Mucosa of descending colon (tissue), 3 donors: Measurements from ENCODE around the gene TMEM255B. TPM values are rescaled to one million over a fixed set of nuclear protein-coding genes. Genes with fewer than 3 reads are reported as not detected.

Experiments used
- ATAC-seq: fragments of 200-7000 bp; cut with Tn5 transposase; one replicate; pipeline ENCODE4 v1.9.1; 2020; ENCODE audit warnings: mild to moderate bottlenecking, moderate library complexity
- DNase-seq, 3 donors: peaks; one replicate each; pipeline ENCODE4 v3.0.0-alpha.2; 2020
- H3K36me3 ChIP-seq: fragments of 200-600 bp; one replicate; pipeline ENCODE4 v1.8.0; 2021; ENCODE audit warnings: low read depth, mild to moderate bottlenecking
- H3K4me1 ChIP-seq: fragments of 200-600 bp; one replicate; pipeline ENCODE4 v1.8.0; 2021; ENCODE audit warnings: low read depth, mild to moderate bottlenecking
- H3K4me3 ChIP-seq: fragments of 200-600 bp; one replicate; pipeline ENCODE4 v1.8.0; 2021; ENCODE audit warnings: mild to moderate bottlenecking
- H3K9me3 ChIP-seq: fragments of 200-600 bp; one replicate; pipeline ENCODE4 v1.8.0; 2021; ENCODE audit warnings: mild to moderate bottlenecking
- intact Hi-C, 2 donors: fragments of 100-400 bp; cut with DNase I in 1 of 2; cut with micrococcal nuclease in 1 of 2; formaldehyde crosslinking; loops; one replicate each; pipeline versions ENCODE4 v1.11.0 to v1.11.1; 2022; cut with DNase I, micrococcal nuclease
- total RNA-seq, 3 donors: library from RNA; stranded (reverse); fragmentation: NEBNext Ultra II Directional in 2 of 3; extraction: Animal tissue kit (Norgen Biotek cat#: 25700) in 2 of 3; gene quantifications; one replicate each; pipeline versions ENCODE4 v1.2.1 to v1.2.4, GENCODE V29; 2021 to 2023
- TF ChIP-seq, protein P1 (sequence below): fragments of 200-600 bp; IDR thresholded peaks from one replicate; pipeline ENCODE4 v1.8.0; 2022; ENCODE audit warnings: antibody characterized with exemption, mild to moderate bottlenecking
- donor health status: DM: no; HTN: no; CAD: no; lungs with moderate emphysema.
- donor health status: DM: no; HTN: no; CAD: no.
- donor health status: DM: no; HTN: yes; CAD: no.

TMEM255B gene
- total RNA-seq, 3 donors from 2014 or later, result 2.9 to 6.6 (median 6.3) TPM

DNA sequence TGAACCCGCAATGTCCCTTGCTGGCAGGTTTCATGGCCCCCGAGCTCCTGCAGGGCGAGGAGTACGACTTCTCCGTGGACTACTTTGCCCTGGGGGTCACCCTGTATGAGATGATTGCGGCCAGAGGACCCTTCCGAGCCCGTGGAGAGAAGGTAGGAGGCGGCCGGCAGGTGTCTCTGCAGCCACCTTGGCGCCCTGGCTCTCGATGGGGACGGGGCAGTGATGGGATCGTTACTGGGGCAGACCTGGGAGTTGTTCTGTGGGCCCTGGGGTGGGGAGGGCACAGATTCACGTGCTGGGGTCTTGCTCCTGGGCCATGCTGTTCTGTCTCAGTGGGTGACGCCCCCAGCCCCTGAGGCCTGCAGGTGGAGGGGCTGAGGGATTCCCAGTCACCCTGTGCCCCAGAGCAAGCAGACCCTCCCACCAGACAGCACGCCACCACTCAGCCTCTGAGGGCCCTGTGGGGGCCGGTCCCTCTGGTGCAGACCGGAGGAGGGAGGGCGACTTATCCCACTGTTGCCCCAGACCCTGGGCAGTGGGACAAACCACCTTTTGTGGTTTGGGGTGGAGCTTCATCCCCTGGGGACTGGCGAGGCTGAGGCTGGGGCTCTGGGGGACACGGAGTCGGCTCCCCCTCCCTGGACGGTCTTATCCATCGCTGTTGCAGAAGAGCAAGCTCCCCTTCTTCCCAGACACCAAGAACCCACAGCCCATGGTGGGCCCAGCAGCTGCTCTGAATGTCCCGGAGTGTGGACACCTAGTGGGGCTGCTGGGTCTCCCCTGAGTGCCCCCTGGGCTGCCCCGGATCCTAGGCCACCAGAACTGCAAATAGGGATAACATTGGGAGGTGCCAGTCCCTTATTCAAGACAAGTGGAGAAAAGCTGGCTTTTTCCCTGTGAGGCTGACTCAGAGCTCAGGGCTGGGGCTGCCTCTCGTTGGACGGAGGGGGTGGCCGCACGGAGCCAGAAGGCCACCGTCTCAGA, 27.5 kb upstream of the TMEM255B start:
- peaks cover 2% of the 10 kb centered on the region for H3K4me1 ChIP-seq
- no peaks in the 10 kb centered on the region for H3K36me3 ChIP-seq
- TF ChIP-seq, protein P1, sequence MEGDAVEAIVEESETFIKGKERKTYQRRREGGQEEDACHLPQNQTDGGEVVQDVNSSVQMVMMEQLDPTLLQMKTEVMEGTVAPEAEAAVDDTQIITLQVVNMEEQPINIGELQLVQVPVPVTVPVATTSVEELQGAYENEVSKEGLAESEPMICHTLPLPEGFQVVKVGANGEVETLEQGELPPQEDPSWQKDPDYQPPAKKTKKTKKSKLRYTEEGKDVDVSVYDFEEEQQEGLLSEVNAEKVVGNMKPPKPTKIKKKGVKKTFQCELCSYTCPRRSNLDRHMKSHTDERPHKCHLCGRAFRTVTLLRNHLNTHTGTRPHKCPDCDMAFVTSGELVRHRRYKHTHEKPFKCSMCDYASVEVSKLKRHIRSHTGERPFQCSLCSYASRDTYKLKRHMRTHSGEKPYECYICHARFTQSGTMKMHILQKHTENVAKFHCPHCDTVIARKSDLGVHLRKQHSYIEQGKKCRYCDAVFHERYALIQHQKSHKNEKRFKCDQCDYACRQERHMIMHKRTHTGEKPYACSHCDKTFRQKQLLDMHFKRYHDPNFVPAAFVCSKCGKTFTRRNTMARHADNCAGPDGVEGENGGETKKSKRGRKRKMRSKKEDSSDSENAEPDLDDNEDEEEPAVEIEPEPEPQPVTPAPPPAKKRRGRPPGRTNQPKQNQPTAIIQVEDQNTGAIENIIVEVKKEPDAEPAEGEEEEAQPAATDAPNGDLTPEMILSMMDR, result no peak
- no peaks in the 10 kb centered on the region for H3K9me3 ChIP-seq
- DNase-seq, result peak in 1 of 3 donors; percentile 26
- intact Hi-C loops, result no loop called here
- ATAC-seq, result no peak
- no peak overlapping the region for H3K4me3 ChIP-seq

DNA sequence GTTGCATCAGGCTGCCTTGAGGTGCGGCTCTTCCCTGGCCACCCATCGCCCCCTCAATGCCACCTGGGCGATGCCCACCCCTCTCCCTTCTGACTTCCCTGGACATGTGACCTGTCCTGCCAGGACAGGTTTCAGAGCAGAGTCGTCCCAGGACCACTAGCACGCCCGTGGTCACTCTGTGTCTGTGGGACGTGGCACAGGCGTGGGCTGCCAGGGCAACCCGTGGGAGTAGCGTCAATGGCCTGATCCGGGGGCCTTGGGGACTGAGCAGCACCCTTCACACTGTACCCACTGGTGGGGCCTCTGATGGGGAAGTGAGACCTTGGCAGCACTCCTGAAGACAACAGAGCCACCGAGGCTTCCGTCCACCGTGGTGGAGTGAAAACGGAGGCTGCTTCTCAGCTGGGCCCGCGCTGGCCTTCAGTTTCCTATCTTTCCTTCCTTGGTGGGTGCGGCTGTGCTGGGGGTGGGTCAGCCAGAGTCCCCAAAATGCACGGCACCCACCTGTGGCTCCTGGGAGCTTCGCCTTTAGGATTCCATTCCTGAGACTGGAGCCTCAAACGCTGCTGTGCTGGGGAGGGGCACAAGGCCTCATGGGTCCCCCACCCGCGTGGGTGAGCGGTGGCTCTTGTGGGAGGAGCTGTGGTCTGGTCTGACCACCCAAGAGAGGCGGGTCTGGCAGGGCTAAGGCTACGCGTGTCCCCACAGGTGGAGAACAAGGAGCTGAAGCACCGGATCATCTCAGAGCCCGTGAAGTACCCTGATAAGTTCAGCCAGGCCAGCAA, 26.7 kb upstream of the TMEM255B start:
- H3K4me3 ChIP-seq, result no peak overlapping the region
- no peaks in the 10 kb centered on the region for H3K9me3 ChIP-seq
- H3K4me1 ChIP-seq, result peaks cover 6% of the 10 kb centered on the region
- TF ChIP-seq, protein P1, result no peak
- intact Hi-C loops, result no loop called here
- DNase-seq (peak in 1 of 3 donors; percentile 20), ATAC-seq (no peak)
- no peaks in the 10 kb centered on the region for H3K36me3 ChIP-seq

DNA sequence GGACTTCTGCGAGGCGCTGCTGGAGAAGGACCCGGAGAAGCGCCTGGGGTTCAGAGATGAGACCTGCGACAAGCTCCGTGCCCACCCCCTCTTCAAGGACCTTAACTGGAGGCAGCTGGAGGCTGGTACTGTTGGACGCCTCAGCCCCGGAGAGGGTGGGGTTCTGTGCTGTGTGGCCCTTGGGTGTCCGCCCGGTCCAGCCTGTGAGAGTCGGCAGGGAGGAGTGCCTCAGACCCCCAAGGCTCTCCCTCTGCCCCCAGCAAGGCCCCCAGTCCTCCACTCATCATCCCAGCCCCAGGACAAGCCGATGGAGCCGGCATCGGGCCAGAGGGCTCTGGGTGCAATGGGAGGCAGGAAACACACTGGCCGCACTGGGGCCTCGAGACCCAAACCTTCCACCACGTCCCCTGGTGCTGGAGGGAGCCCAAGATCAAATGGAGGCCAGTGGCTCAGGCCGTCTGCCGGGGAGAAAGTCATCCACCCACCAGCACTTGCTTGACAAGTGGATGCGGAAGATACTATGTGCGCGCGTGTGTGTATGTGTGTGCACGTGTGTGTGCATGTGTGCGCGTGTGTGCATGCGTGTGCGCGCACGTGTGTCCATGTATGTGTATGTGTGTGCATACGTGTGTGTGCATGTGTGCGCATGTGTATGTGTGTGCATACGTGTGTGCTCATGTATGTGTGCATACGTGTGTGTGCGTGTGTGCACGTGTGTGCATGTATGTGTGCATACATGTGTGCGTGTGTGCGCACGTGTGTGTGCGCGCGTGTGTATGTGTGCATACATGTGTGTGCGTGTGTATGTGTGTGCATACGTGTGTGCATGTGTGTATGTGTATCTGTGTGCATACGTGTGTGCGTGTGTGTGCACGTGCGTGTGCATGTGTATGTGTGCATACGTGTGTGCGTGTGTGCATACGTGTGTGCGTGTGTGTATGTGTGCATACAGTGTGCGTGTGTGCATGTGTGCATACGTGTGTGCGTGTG, 25.8 kb upstream of the TMEM255B start:
- peak in 2 of 3 donors; percentile 22 to 43 for DNase-seq
- no peak for ATAC-seq
- Histone ChIP-seq H3K4me3 (no peak overlapping the region), H3K36me3 (no peaks in the 10 kb centered on the region), H3K9me3 (no peaks in the 10 kb centered on the region), H3K4me1 (peaks cover 6% of the 10 kb centered on the region)
- TF ChIP-seq, protein P1, result no peak
- intact Hi-C loops, result no loop called here

DNA sequence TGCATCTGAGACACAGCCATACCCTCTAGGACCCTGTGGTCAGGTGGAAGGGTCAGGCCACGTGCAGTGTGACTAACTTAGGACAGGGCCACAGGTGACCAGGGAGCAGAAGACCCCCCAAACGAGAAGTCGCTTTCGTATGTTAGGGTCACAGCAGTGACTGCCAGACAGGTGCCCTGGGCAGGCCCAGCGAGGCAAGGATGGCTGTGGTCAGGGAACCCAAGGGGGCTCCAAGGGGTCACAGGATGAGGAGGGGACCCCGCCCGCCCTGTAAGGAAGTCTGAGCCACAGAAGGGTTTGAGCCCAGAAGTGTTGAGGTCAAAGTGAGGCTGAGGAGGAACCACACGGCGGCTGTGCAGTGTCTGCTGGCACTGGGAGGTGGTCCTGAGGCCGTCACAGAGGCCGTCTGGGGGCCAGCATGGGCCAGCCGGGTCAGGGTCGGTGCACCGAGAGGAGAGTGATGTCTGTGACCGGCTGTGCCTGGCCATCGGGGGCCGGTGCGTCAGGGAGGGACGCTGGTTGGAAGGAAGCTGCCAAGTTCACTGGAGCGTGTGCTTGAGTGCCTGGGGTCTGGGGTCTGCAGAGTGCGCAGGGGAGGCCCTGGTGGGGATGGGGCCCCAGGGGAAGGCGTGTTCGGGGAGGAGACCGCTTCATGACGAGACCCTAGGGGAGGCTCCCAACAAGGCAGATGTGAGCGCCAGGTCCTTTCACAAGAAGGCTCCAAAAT, 24.8 kb upstream of the TMEM255B start:
- Histone ChIP-seq H3K36me3 (no peaks in the 10 kb centered on the region), H3K9me3 (no peaks in the 10 kb centered on the region), H3K4me3 (no peak overlapping the region), H3K4me1 (peaks cover 6% of the 10 kb centered on the region)
- intact Hi-C loops, result no loop called here
- ATAC-seq (no peak), DNase-seq (peak in 1 of 3 donors; percentile 23)
- TF ChIP-seq, protein P1, result no peak
